Pons (tissue), 1 donor: ENCODE measurements around the gene STK38.

Experiments
- DNase-seq: peaks from one replicate; pipeline ENCODE4 v3.0.0-alpha.2; 2016; ENCODE audit warnings: low spot score

STK38 gene

DNA sequence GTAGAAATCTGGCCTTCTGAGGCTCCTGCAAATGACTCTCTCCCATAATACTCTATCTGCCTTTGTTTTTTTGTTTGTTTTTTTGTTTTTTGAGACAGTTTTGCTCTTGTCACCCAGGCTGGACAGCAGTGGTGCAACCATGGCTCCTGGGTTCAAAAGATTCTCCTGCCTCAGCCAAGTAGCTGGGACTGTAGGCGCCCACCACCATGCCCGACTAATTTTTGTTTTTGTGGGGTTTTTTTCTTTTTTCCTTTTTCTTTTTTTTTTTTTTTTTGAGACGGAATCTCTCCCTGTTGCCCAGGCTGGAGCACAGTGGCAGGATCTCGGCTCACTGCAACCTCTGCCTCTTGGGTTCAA lies 16.6 kb upstream of the STK38 start:
- DNase-seq: no peak

DNA sequence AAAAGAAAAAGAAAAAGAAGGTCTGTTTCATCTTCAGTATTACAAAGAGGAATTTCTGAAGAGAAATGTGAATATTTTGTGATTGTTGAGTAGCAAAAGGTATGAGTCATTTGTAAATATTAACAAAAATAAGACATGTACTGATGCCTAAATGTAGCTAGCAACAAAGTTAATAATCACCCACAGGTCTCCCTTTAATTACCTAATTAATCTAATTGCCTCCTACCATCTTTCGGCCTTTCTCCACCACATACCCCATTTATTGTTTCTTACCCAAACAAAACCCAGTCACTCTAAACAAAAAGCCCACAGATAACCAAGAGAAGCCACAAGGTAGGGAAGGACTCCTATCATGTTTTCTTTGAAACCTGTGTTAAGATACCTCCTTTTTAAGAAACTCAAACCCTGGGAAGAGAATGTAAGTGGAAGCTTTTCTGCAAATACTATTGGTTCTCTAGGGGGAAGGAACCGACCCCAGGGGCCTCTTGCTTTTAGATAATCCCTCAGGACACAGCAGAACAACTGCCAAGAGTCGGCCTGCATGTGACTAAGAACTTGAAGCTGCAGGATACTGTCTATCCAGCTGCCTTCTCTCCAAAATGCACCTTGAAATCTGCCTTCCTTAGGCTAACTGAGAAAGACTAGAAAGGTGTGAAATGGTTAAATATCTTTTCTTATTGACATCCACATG lies 16.1 kb upstream of the STK38 start:
- DNase-seq: no peak

DNA sequence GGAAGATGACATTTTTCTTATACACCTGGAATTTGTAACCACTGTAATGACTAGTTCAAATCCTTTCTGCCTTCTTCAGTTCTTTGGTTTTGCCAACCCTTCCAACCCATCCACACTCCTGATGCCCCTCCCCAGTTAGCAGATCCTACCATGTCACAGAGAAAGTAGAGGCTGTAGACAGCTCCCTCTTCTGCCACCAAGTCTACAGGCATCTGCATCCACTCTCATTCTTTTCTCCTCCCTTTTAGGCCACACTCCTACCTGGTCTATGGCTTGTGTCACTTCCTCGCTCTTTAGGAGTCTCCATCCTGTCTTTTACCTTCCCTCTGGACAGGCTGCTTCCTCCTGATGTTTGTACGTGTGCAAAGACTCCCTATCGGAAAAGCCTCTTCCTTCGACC lies 13.5 kb upstream of the STK38 start:
- DNase-seq: no peak

DNA sequence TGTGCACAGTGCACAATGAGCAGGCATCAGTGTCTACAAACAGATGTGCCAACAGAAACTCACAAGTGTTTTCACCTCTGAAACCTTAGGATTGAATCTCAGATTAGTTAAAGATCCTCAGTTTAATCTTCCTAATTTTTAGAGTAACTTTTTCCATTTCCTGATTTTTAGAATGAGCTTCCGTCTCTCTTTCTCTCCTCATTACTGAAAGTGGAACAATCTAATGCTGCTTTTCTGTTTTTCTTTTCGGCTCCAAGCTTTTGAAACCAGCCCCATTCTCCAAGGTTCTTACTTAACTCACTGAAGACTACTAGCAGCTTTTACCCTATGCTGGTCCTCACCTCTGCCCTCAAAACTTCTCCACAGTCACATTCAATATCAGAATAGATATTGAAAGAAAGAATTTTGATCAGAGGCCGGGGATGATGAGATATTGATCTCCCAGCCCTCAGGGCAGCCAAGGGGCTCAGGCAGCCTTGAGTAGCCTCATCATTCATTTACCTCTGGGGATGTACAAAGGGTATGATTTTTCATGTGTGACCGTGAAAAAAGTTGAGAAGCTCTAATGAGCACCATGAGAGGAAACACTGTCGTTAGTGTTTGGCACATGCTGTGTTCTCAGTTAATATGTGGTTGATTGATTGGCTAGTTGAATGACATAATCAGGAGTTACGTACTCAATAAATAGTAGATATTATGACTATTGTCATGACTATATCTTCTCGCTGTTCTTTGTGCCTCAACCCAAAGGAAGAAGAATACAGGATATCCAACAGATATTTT lies 11.9 kb upstream of the STK38 start:
- no peak for DNase-seq

DNA sequence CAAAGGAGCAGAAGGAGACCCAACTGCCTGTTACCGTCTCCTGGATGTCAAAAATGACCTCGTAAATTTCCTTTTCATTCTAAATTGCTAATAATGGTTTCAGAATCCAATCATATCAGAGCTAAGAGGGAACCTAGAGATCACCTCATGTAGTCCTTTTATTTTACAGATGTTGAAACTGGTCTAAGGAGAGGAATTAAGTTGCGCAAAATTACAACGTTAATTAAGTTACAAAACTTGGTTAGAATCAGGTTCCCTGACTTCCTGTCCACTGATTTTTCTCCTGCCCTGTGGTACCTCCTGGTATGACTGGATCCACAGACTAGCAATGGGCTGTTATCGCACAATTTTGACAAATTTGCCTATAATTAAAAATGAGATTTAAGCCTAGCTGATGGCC lies 9.0 kb upstream of the STK38 start:
- DNase-seq: no peak

DNA sequence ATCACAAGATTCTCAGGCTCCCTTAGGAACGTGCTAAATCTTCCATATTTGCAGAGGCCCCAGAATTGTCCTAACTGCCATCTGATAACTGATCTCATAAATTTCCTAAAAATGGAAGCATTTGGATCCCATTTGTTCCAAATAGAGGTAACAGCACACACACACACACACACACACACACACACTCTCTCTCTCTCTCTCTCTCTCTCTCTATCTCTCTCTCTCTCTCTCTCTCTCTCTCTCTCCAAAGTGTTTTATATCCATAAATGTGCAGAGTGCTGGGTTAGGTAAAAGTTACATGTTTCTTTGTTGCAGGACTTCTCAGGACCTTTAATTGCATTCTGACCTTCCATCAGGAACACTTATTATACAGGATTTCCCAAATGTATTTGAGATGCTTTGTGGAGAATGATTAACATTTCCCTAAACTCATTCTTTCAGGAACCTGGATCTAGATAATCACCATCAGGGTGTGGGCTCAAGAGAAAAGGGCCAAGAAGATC lies 8.5 kb upstream of the STK38 start:
- DNase-seq: no peak

DNA sequence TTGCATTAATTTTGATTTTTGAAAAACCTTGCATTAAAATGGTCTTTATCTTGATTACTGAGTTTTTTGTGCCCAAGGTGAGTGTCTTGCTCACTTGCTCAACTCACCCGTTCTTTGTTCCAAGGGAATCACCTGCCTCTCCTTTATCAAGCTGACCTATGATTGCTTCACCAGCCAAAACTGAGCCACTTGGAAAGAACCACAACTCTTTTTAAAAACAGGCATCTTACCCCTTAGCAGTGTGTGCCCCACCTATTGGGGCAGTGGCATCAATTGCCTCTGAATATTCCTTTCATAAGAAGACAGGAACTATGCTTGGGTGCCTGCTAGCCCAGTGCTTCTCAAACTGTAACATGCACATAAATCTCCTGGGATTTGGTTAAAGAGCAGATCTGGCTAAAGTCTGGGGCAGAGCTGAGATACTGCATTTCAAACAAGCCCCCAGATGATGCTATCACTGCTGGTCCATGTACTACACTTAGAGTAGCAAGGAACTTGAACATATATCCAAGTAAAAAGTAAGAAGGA lies 3.3 kb upstream of the STK38 start:
- no peak for DNase-seq

DNA sequence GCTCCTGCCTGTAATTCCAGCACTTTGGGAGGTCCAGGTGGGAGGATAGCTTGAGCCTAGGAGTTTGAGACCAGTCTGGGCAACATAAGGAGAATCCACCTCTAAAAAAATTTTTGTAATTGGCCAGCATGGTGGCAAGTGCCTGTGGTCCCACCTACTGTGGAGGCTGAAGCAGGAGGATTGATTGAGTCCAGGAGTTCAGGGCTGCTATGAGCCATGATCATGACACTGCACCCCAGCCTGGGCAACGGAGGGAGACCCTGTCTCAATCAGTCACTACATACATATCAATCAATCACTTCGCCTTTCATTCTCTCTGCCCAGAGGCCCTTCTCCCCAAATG lies 1.1 kb upstream of the STK38 start:
- DNase-seq: no peak

DNA sequence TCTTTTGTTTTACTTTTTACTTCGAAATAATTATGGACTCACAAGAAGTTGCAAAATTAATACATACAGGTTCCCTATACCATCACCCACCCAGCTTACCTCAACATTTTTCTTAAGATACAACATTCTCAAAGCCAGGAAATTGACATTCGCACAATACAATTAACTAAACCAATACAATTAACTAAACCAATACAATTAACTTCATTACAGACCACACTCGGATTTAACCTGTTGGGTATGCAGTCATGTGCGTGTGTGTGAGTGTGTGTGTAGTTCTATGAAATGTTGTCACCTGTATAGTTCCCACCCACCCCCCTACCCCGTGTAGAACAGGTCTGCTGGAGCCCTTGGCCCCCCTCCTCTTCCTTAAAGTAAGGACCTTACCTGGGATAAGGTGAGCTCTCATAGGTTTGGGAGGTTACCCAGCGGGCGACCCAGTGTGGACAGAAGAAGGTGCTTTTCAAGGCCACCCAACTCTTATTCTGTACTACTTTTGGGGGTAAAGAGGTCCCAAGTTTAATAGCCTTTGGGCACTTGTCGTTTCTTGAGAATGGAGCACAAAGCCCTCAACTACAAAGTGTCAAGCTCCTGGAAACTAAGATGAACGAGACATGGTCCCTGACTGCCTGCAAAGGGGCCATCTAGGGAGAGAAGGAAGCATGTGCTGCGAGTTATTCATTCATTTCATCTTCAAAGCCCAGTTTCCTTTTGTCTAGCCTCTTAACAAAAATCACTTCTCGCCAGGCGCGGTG lies 544 bp upstream of the STK38 start:
- DNase-seq: no peak

DNA sequence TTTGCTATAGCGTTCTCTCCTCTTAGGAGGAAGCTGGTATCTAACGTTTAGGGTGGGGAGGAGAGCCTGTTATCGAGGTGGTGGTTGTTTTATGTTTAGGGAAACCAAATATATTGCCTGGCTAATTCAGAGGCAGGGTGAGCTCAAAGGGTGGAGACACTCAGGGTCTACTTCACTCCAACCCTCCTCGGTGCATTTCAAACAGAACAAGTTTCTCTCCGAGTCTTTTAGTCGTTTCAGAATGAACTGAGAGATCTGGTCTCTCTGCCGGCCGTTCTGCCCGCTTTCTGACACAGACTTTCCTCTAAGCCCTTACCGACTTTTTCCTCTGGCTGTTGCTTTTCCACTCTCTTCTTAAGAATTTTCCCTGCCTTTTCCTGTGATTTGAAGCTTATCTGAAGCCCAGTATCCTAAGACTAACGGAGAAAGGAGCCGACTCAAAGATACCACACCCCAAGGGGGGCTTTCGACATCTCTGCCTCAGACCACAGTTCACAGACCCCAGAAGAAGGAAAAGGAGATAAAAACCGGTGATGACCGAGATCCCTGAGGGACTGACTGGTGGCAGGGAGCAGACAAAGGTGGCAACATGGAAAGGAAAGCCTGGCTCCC lies 865 bp downstream of the STK38 start:
- peak; percentile 35 for DNase-seq

DNA sequence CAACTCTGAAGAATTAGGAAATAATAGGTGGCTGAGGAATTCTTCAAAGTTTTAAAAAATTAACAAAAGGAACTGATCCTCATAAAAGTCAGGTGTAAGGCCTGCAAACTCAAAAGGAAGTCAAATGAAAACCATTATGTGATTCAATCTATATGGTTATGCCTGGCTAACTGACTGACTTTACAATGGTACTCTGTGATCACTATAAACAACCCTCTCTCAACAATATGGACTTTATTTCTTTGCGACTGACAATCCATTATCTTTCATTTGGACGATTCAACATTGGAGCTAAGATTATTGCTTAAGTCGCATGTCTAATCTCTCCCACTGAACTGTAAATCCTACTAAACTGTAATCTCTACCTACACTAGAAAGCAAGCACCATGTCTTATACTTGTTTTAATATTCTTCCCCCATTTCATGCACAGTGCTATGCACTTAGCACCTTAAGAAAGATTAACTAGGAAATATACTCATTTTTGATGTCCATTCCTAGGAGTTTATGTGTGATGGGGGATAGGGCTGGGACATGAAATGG lies 1.4 kb downstream of the STK38 start:
- DNase-seq: no peak

DNA sequence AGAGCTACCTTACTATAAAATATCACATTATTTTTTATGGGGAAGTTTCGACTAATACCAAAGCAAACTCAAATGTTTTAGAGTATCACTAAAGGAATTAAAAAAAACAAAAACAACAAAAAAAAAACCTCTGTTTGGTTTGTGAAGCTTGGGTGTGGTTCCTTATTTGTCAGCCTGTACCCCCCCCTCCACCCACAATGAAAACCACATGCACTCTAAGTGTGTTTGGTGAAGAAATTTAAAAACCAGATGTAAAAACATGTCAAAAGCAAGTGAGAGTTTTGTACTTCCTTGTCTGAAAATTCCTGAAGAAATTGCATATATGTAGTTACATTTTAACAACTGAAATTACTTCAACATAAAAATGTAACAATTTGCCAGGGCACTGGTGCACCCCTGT lies 3.1 kb downstream of the STK38 start:
- DNase-seq: no peak

DNA sequence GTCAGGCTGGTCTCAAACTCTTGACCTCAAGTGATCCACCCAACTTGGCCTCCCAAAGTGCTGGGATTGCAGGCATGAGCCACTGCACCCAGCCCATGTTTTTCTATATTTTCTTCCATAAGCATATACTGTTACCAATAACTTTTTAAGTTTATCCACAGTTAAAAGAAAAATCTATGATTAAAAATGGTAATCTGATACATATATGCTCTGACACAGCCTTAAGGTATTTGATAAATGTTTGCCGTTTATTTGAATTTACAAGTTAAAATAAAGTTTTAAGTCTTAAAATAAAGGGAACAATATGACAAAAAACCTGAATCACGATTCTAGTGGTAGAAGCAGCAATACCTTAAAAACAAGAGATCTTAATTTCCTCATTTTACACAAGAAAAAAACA lies 5.2 kb downstream of the STK38 start:
- no peak for DNase-seq

DNA sequence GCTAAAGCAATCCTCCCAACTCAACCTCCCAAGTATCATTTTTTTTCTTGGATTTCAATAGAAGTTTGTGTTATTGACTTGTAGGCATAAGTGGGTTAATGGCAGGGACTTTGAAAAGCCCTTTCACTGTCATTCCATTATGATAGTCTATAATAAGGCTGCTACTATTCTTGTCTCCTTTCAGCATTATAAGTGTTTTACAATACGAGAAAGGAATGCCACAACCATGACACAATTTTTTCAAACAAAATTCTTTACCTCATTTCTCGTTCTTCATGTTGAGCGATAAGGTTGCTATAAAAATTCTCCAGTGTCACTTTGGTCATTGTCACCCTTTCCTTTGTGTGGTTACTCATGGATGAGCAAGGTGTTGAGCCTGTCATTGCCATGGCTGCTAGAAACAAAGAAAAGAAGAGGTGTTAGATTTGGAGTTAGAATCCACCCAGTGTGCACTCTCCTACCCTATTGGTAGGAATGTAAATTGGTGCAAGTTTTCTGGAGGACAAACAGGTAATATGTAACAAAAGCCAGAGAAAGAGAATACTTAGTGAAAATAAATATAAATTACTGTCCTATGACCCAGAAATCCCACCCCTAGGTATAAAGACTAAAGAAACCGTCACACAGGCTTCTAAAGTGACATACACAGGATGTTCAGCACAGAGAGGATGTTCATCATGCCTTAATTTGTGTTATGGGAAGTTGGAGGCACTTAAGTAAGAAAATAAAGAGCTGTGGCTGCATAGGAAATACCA lies 7.3 kb downstream of the STK38 start:
- DNase-seq: no peak

DNA sequence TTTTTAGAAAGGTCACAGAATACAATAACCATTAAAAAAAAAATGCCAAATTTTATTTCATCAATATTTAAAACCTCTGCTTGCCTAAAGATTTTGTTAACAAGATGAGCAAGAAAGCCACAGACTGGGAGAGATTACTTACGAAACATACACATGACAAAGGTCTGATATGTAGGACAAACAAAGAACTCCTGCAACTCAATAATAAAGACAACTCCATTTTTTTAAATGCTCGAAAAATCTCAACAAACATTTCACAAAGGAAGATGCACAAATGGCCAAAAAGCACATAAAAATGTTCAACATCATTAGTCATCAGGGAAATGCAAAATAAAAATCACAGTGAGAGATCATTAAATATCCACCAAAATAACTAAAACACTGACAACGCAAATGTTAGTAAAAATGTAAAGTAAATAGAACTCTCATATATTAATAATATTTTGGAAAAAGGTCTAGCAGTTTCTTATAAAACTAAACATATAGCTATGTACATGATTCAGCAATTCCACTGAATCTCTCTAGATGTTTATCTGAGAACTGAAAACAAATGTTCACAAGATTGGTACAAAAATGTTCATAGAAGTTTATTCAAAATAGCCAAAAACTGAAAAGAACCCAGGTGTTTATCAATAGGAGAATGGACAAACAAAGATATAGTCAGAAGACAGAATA lies 10.3 kb downstream of the STK38 start:
- no peak for DNase-seq

DNA sequence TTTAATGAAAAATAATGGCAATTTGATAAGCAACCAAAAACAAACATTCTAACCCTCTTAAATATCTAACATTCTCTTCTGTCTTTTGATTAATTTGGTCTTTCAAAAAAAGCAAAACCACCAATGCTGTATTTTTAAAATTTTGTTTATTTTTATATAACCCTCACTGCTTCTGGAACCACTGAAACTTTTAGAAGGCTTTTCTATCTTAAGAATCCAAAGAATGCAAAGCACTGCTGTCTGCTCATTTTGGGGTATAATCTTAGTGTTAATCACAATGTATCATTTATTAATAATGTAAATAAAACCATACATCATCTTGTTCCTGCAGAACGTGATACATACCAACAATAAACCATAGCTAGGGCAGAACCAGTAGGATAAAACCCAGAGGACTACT lies 14.0 kb downstream of the STK38 start:
- DNase-seq: no peak

DNA sequence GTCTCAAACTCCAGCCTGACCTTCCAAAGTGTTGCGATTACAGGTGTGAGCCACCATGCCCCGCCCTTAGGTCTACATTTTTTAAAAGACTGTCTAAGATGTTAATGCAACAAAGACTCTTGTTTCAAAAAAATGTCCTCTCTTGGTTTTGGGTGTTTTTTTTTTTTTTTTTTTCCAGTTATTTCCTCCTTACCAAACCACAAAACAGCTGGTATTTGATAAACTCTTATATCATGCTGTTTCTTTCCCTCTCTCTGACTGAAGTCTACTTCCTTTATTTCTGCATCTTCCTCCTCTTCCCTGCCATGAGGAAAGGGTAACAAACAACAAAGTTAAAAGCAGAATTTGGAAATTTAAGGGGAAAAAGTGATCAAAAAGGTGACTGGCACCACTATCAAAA lies 21.2 kb downstream of the STK38 start:
- DNase-seq: no peak

DNA sequence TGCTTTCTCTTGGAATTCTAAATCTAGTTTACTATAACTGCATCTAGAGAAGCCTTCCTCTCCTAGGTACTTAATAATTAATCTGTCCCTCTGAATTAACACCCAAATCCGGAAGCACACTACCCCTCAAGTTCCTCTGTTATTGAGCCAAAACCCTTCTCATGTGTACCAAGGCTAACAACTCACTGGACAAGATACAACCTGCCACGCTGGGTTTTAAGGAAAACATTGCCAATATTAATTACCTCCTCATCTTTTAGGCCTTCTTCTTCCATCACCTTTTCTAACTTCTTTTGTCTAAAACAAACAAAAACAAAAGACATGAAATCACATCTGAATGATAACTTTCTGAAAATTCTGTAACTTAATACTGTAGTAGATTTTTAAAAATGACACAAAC lies 21.9 kb downstream of the STK38 start:
- no peak for DNase-seq

DNA sequence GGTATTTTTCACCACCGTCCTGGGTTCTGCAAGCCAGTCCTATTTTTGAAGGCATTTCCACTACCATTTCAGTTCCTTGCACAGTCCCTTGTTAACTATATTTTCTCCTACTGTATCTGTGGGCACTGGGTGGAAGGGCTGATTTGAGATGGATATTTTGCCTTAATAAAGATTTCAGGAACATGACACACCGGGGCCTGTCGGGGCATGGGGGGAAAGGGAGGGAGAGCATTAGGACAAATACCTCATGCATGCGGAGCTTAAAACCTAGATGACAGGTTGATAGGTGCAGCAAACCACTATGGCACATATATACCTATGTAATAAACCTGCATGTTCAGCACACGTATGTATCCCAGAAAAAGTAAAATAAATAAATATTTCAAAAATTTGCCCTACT lies 22.4 kb downstream of the STK38 start:
- DNase-seq: no peak

DNA sequence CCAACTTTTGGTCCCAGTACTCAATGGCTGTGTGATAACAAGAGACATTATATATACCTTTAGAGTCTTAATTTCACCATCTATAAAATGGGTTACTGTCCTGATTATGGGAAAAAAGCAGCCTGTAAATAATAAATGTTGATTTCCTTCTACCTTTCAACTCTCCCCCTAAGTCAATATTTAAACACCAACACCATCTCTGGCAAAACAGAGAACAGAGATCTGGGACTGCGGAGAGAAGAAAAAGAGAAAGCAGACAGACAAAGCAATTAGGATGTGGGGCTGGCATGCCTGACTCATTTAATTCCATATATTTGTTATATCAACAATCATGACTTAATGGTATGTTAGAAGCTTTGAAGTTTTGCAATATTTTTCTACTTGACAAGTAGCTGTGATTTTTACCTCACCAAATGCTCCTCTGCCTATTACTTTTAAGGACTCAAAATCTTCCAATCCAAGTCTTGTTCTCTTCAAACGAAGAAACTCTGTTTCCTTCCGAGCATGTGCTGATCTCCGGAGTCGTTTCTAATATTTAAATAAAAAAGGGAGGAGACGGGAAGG lies 23.3 kb downstream of the STK38 start:
- DNase-seq: no peak

DNA sequence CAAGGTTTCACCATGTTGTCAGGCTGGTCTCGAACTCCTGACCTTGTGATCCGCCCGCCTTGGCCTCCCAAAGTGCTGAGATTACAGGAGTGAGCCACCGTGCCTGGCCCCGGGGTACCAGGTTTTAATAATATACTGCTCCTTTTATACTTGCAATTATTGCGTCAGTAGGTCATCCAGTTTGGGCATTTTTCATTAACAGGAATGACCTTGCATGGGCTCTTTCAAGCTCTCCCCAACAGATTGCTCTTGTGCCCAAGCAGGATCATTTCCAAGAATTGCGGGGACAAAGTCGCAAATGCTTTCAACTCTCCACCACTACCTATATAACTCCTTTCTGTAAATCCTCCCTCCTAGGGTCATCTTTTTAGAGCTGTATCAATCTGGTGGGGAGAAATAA lies 23.8 kb downstream of the STK38 start:
- DNase-seq: no peak
